Stimulated activated CD4-positive, alpha-beta T cell treated with anti-CD3 and anti-CD28 coated beads, Interleukin-12 subunit alpha, Interleukin-12 subunit beta, amount 100 ng/mL, for 24 hours (primary cell): ENCODE results near the gene ZNF732.
"Not testable (repeated sequence)": the region's sequence is repeated elsewhere in the genome, so short reads cannot be mapped to it uniquely, and the experiment has no call there.

Source experiments
- DNase-seq, 2 experiments: peaks; one replicate each; pipeline ENCODE4 v3.0.0-alpha.2; 2020; ENCODE audit warnings: low read depth in 2 of 2

Gene ZNF732

GRCh38 chr4:253936-254756, 51.1 kb downstream of the ZNF732 start:
- DNase-seq: no peak

- no peak for DNase-seq
Observed at GRCh38 chr4:252065-252601, 53.1 kb downstream of the ZNF732 start.

GRCh38 chr4:244471-244870, 60.8 kb downstream of the ZNF732 start:
- DNase-seq: peak; percentile 9 to 24

- DNase-seq: no peak
Observed at GRCh38 chr4:243426-243825, 61.8 kb downstream of the ZNF732 start.

GRCh38 chr4:242121-242848, 63.0 kb downstream of the ZNF732 start:
- peak; percentile 22 to 37 for DNase-seq

GRCh38 chr4:241411-241810, 63.9 kb downstream of the ZNF732 start:
- DNase-seq: not testable (repeated sequence)

GRCh38 chr4:236028-236427, 69.2 kb downstream of the ZNF732 start:
- no peak for DNase-seq

GRCh38 chr4:234178-234577, 71.1 kb downstream of the ZNF732 start:
- no peak for DNase-seq

- DNase-seq: no peak
Observed at GRCh38 chr4:223913-224497, 81.3 kb downstream of the ZNF732 start.
